Ecto neural progenitor cell (in vitro differentiated cells): ENCODE results near the gene ISLR.

Experiments
- DNase-seq: peaks from one replicate; pipeline ENCODE4 v3.0.0-alpha.2; 2018; ENCODE audit warnings: low spot score

Gene ISLR

GRCh38 chr15:74172701-74173379 lies 670 bp upstream of the ISLR start:
- peak; percentile 62 for DNase-seq

GRCh38 chr15:74174219-74174957 lies 878 bp downstream of the ISLR start:
- DNase-seq = no peak

DNA sequence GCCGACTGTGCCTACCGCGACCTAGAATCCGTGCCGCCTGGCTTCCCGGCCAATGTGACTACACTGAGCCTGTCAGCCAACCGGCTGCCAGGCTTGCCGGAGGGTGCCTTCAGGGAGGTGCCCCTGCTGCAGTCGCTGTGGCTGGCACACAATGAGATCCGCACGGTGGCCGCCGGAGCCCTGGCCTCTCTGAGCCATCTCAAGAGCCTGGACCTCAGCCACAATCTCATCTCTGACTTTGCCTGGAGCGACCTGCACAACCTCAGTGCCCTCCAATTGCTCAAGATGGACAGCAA lies 1.4 kb downstream of the ISLR start:
- no peak for DNase-seq

- DNase-seq = no peak
These were observed 2.0 kb downstream of the ISLR start for GRCh38 chr15:74175271-74176191.

DNA sequence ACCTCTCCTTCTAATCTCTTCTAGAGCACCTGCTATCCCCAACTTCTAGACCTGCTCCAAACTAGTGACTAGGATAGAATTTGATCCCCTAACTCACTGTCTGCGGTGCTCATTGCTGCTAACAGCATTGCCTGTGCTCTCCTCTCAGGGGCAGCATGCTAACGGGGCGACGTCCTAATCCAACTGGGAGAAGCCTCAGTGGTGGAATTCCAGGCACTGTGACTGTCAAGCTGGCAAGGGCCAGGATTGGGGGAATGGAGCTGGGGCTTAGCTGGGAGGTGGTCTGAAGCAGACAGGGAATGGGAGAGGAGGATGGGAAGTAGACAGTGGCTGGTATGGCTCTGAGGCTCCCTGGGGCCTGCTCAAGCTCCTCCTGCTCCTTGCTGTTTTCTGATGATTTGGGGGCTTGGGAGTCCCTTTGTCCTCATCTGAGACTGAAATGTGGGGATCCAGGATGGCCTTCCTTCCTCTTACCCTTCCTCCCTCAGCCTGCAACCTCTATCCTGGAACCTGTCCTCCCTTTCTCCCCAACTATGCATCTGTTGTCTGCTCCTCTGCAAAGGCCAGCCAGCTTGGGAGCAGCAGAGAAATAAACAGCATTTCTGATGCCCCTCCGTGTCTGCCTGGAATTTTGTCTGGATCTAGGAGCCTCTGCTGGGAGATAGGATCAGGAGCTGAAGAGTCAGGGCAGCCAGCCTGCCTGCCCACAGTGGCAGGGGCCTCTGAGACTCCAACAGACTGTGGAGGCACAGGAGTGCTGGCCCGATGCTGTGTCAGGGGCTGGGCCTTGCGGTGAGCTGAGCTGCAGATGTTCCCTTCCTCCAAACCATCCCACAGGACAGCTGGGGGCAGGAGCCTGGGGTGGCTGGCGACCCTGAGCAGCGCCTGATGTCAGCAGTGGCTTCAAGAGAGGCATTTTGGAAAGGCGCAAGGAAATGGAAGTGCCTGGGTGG lies 3.0 kb downstream of the ISLR start:
- no peak for DNase-seq

- DNase-seq = no peak
These were observed 5.0 kb downstream of the ISLR start for GRCh38 chr15:74178326-74179100.

DNA sequence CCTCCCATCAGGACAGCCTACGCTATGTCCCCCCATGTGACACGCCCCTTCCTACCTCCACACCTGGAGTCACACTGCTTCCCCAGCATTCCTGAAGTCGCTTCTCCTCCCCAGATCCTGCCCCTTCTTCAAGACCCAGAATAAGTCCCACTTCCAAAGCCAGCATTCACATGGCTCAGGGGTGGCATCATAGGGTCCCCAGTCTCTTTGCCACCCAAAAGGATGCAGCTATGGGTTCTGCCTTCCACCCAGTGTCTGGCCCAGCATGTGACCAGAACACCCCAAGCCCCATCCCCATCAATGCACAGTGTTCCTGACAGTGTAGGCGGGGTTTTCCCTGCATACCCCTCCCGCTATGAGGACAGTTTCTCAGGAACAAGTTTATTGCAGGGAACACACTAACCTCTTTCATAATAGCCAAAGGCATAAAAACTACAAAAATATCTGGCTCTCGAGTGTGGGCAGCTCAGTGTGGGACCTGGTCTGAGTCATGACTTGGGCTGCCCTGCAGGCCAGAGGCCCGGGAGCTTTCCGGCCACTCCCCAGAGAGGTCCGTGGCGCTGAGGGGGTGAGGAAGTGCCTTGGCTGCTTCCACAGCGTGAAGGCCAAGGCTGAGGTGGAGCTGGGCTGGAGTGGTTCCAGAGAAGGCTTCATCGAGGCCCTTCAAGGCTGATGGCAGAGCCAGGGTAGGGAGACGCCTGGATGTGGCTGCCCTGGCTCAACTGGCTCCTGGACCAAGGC lies 5.8 kb downstream of the ISLR start:
- no peak for DNase-seq

- DNase-seq = no peak
These were observed 6.7 kb downstream of the ISLR start for GRCh38 chr15:74179983-74180880.

GRCh38 chr15:74180881-74181602 lies 7.5 kb downstream of the ISLR start:
- DNase-seq = no peak

DNA sequence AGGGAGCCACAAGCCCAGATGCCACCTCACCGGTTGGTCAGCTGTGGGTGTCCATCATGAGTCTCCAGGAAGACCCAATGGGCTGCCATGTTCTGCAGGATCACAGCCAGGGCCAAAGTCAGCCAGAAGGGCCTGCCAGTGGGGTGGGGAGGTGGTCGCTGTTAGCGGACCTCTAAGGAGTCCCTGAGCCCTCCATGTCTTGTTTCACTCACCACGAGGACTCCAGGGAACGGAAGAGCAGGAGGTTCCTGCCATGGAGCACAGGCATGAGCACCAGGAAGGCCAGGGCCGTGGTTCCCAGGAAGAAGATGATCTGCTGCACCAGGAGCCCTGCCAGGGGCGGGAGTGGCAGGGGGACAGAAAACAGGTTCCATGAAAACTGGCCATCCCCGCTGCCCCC lies 8.6 kb downstream of the ISLR start:
- no peak for DNase-seq

DNA sequence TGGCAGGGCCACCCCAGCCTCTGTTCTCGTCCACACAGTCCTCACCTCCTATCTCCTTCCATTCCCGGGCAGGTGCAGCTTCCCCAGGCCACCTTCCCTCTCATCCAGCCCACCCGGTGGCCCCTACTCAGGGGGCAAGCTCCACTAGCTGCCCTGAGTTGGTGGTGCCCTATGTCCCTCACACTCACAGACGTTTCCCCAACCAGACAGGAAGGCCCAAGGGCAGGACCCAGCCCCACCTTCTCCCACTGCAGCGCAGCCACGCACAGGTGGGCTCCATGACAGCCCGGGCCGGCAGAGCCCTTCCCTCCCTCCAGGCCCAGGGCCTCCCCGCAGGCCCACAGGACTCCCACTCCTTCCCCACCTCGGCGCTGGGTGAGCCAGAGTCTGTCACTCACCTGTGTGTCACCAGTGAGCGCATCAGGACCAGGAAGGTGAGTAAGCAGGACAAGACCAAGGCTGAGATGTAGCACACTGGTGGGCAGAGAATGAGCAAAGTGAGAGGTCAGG lies 11.1 kb downstream of the ISLR start:
- no peak for DNase-seq

DNA sequence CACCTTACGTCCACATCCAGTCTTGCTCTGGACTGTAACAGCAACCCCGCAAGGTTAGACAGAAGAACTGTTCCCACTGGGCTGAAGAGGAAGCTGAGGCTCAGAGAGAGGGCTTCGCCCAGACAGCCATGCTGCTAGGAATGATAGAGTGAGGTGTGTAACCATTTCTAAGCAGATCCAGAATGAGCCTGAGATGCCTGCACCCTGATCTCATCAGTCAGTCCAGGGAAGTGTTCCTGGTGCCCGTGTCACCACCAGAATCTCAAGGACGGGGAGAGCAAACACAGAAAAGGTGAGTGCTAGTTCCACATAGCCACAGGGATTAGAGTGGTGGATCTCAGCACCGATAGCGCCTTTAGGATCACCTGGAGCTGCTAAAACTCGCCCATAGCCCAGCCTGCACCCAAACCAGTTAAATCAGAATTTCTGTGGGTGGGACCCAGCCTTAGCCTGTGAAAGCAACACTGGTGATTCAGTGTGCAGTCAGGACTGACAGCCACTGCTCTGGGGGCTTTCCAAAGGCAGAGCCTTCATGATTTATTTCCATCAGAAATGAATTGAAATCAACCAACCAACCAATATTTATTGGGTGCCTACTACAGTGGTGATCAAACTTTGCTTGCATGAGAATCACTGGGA lies 12.3 kb downstream of the ISLR start:
- no peak for DNase-seq

DNA sequence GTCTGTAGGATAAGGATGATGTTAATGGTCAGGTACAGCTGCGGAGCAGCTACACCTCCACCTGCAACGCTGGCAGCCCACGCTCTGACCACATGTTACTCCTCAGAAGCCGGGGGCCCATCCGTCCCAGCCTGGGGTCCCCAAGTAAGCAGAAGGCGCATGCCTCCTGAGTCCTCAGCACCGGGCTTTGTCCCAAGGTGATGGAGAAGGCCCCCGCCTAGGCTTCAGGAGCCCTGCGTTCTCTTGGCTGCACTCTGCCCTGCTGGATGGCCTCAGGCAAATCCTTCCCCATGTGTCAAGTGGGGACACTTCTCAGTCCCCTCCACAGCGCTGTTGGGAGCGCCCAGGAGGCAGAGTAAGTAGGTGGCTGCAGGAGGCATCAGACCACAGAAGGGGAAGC lies 14.7 kb downstream of the ISLR start:
- no peak for DNase-seq

DNA sequence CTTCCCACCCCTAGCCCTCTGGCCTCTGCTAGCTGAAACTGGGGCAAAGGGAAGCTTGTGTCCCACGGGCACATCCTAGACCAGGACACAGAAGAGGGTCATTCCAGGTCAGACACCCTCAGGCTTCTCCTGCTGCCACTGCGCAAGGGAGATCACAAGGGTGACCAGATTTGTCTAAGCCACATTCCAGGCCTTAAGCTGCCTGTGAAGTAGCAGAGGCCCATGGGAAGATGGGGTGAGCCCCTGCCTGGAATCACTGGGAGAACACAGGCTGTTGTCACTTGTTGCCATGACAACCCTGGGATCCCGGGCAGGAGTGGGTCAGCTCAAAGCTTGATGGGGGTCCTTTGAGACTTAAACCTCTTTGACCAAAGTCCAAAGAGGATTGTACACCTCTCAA lies 18.3 kb downstream of the ISLR start:
- peak; percentile 78 for DNase-seq

- no peak for DNase-seq
These were observed 19.2 kb downstream of the ISLR start for GRCh38 chr15:74192751-74193150.

- no peak for DNase-seq
These were observed 19.8 kb downstream of the ISLR start for GRCh38 chr15:74193299-74193718.

DNA sequence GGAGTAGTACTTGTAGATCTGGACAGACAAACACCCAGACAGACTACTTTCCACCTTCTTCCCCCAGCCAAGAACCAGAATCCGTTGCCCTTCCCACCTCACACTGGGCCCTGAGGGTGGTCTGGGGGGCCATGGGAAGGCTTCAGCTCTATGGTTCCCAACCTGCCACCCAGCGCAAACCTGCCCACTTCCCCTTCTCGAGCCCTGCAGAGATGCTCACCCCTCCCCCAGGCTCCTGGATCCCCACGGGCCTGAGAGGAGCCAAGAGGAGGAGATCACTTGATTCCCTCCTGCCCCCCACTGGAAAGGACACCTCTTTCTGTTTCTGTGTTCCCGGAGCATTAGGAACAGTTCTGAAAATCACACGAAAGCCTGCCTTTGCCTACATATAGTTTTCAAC lies 20.4 kb downstream of the ISLR start:
- no peak for DNase-seq
